ENCODE results near the gene PSD.
"Not testable (repeated sequence)": the region's sequence is repeated elsewhere in the genome, so short reads cannot be mapped to it uniquely, and the experiment has no call there.

The PSD gene

GRCh38 chr10:102418622-102419268 lies at the start of gene PSD:
PSD (minus strand) TSS chr10:102418785; CDS start chr10:102417038, 1,747 bp downstream.
- DNase-seq = no peak

GRCh38 chr10:102467971-102468438 lies 49.4 kb upstream of the PSD start:
- DNase-seq = no peak

- DNase-seq = no peak
These were observed 48.7 kb upstream of the PSD start for GRCh38 chr10:102467318-102467717.

DNA sequence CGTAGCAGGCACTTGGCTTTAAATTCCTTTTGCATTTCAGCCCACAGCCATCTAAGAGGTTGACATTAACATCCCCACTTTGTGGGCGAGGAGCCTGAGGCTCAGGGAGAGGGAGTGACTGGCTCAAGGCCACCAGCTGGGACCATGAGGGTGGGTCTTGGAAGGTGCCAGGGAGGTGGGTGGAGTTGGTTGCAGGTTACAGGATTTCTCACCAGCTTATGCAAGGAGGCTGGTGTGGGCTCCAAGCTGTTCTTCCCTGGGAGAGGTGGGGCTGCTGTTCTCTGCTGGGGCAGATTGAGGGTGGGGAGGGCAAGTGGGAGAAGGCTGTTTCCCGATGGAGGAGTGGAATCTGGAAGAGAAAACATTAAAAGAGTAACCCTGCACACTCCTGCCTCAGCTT lies 46.9 kb upstream of the PSD start:
- no peak for DNase-seq

DNA sequence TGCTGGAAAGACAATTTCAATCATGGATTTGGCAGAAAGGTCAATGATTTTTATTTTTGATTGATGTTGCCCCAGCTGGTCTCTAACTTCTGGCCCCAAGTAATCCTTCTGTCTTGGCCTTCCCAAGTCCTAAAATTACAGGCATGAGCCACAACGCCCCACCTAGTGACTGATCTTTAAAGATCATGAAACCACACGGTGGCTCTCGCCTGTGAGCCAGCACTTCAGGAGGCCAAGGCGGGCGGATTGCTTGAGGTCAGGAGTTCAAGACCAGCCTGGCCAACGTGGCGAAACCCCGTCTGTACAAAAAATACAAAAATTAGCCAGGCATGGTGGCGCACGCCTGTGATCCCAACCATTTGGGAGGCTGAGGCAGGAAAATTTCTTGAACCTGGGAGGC lies 45.4 kb upstream of the PSD start:
- no peak for DNase-seq

- DNase-seq = no peak
These were observed 44.0 kb upstream of the PSD start for GRCh38 chr10:102462512-102463054.

DNA sequence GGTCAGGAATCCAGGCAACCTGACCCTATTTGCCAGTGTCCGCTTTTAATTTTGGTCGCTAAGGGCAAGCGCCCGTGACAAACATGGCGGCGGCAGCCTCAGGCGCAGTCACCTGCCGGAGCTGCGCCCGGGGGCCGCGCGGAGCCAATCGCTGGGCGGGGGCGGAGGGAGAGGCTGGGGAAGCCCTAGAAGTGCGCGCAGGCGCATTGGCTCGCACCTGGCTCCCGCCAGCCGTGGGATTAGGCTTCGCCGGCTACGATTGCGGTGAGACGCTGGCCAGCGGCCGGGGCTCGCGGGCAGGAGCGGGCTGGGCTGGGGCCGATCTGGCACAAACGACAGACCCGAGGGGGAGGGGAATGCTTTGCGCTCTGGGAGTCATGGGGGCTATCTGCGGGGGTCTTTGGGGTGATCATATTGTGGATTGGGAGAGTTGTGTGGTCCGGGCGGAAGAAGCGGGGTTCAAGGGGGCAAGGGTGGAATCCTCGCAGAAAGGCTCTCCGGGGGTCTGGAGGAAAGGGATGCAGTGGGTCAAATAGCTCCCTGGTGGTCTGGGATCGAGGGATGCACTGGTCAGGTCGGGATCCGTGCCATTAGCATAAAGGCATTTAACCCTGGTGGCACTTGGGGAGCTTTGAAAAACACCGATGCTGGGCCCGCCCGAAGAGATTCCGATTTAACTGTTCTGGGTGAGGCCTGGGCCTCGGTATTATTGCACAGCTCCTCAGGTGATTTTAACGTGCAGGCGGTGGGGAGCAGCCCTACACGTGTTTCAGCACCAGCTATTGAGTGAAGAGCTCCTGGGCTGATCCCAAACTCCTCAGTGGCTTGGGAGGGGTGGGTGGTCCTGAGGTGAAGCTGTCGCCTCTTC lies 42.8 kb upstream of the PSD start:
- peak; percentile 47 for DNase-seq

DNA sequence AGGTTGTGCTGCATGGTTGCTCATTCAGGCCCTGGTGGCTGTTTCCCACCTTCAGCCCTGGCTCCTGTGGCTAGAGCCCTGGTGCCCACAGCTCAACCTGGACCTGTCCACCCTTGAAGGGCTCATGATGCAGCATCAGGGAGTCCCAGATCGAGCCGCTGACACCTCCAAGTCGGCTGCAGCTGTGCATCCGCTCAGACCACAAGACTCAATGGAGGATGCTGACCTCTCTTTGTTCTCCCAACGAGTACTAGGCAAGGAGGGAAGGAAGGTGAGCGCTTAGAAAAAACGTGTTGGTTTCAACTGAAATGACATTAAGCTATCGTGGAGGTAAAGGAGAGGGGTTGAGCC lies 42.2 kb upstream of the PSD start:
- no peak for DNase-seq

DNA sequence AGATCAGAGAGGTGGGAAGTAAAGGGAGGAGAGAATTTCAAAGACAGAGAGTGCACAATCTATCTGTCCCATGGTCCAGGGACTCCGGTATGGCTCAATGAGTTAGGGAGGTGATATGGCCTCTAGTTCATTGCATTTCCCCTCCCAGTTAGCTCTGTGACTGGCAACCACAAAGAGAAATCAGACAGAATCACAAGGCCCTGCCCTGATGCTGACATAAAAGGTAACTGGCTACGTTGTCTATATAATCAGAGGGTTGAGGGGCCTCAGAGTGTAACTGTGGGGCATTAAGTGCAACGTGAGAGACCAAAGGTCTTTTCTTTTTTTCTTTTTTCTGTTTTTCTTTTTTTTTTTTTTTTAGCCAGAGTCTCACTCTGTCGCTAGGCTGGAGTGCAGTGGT lies 40.1 kb upstream of the PSD start:
- no peak for DNase-seq

DNA sequence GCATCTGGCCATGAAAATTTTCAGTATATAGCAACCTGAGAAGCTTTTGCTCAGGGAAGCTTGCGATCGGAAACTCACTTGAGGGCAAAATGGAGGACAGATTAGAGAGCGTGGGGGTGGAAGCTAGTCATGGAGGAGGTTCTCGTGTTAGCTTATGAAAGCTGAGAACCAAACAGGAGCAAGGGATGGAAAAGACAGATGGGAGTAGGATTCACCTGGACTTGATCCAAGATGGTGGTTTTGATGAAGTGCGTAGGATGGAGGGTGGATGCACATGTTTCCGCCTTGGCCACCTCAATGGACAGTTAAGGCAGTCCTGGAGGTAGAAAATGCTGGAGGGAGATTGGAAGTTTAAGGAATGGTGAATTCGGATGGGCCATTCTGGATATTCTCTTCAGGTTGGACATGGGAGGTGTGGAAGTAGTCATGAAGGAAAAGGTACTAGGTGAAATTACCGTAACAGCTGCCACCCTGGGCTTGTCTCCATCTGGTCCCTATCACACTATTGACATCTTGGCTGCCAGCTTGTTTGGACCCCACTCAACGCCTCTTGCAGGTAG lies 39.1 kb upstream of the PSD start:
- peak; percentile 89 for DNase-seq

- DNase-seq = no peak
These were observed 37.4 kb upstream of the PSD start for GRCh38 chr10:102455893-102456471.

DNA sequence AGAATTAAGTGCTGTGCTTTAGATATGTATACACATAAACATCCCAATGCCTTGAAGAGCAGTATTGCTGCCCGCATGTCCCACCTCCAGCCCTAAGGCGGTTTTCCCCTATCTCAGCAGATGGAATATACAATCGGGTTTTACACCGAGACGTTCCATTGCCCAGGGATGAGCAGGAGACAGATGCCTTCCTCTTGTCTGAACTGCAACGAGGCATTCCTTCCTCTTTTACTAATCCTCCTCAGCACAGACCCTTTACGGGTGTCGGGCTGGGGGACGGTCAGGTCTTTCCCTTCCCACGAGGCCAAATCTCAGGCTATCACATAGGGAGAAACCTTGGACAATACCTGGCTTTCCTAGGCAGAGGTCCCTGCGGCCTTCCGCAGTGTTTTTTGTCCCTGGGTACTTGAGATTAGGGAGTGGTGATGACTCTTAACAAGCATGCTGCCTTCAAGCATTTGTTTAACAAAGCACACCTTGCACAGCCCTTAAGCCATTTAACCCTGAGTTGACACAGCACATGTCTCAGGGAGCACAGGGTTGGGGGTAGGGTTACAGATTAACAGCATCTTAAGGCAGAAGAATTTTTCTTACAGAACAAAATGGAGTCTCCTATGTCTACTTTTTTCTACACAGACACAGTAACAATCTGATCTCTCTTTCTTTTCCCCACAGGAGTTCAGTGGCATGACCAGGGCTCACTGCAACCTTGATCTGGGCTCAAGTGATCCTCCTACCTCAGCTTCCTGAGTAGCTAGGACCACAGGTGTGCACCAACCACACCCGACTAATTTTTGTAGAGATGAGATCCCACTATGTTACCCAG lies 36.3 kb upstream of the PSD start:
- DNase-seq = not testable (repeated sequence)

DNA sequence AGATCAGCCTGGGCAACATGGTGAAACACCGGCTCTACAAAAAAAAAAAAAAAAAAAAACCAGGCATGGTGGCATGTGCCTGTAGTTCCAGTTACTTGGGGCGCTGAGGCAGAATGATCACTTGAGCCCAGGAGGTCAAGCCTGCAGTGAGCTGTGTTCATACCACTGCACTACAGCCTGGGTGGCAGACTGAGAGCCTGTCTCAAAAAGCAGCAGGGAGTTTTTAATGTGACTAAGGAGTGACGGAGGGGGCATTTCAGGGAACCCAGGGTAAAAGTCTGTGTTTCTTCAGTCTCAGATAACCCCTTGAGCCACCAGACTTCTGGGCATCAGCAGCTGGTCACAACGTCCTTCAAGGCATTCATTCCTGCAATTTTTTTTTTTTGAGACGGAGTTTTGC lies 34.9 kb upstream of the PSD start:
- DNase-seq = no peak

DNA sequence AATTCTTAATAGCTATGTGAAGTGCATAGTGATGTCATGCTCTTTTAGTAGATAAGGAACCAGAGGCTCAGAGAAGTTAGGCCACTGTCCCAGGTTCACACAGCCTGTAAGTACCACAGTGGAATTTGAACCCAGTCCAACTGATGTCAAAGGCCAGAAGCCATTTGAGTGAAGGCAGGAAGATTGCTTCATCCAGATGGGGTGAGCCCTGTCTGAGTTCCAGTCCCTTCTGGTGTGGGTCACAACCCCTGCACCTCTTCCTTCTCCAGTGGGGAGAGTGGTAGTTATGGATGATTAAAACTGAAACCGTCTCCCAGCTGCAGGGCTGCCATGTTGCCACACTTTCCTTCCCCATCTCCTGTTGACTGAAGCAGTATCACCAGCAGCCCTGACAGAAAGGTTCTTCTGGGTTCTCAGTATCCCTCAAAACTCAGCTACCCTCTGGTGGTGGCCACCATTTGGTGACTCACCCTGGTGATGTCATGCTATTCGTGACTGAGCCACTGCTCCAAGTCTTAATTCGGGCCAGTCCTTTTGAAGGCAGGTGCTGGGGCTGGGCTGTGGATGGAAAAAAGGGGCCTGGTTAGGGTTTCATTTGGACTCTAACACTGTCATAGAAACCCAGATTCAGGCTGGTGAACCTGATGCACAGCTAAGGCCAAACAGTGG lies 34.2 kb upstream of the PSD start:
- no peak for DNase-seq

GRCh38 chr10:102451105-102451969 lies 32.8 kb upstream of the PSD start, which contains the start of gene C10orf95:
C10orf95 (minus strand) TSS chr10:102451543; CDS start chr10:102451093, 450 bp downstream.
- no peak for DNase-seq

DNA sequence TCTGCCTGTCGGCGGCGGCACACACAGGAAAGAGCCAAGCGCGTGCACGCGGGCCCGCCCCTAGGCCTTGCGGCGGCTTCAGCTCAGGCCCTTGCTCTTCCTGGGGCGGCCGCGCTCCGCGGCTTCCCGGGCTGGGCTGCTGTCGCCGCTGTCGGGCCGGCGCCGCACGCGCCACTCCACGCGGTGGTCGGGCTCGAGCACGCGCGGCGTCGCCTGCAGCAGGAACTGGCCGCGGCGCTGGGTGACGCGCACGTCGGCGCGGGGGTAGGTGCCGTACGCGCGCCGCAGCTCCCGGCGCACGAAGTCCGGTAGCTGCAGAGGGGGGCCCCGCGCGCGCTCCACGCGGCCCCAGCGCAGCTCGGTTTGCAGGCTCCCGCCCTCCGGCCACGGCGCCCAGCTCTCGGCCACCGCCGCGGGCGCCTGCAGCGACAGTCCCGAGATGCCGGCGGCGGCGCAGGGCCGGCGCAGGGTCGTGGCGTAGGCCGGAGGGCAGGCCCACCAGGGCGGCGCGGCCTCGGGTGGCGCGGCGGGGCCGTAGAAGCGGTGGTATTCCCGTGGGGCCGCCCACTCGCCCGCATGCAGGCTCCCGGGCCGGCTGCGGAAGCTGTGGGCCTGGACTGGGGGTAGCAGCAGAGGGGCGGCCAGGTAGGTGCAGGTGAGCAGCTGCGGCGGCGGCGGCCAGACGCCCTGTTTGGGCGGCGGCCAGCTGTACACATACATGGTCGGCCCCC lies 32.0 kb upstream of the PSD start:
- DNase-seq = peak; percentile 34

GRCh38 chr10:102450124-102450373 lies 31.5 kb upstream of the PSD start:
- DNase-seq = no peak

DNA sequence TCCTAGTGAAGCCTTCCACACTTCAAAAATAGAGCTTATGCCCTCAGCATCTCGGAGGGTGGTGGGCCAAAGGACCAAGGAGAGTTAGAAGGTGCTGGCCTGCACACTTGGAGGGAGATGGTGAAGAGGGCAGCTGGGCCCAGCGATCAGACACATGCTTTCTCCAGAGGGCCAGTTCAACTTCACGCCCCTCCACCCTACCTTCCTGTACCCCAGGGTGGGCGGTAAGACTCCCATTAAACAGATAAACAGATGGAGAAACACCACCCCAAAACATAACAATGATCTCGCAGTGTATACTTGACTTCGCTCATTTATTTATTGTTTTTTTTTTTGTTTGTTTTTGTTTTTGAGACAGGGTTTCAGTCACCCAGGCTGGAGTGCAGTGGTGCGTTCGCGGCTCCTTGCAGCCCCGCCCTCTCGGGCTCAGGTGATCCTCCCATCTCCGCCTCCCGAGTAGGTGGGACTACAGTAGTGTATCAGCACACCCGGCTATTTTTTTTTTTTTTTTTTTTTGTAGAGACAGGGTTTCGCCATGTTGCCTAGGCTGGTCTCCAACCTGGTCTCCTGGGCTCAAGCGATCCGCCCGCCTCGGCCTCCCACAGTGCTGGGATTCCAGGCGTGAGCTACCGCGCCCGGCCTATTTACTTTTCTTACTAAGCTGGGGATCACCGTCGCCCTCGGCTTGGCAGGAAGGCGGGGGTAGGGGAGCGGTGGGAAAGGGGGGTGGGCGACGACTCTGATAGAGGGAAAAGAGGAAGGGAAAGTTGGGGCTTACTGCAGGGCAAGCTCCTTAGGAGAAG lies 30.9 kb upstream of the PSD start:
- DNase-seq = peak; percentile 7

- no peak for DNase-seq
These were observed 26.3 kb upstream of the PSD start for GRCh38 chr10:102444851-102445250.

All from DMS 273 treated with DMSO at 0.1 percent for 48 hours (cell line).